HFF-Myc (cell line): ENCODE measurements around the gene FAM171A2.

Source experiments
- DNase-seq: peaks from one replicate; pipeline ENCODE4 v3.0.0-alpha.2; 2011; ENCODE audit warnings: low read depth; ENCODE audit errors: extremely low read depth
- H3K4me3 ChIP-seq: replicated peaks from 2 replicates; pipeline ENCODE4 v1.5.1; 2011; ENCODE audit warnings: low read depth, mild to moderate bottlenecking, control low read depth, low read length
- TF ChIP-seq, protein P1 (sequence below): IDR thresholded peaks from 2 replicates; pipeline ENCODE4 v1.5.1; 2012; ENCODE audit warnings: mild to moderate bottlenecking, low read depth, low read length, control low read depth; ENCODE audit errors: missing control alignments

The FAM171A2 gene

DNA sequence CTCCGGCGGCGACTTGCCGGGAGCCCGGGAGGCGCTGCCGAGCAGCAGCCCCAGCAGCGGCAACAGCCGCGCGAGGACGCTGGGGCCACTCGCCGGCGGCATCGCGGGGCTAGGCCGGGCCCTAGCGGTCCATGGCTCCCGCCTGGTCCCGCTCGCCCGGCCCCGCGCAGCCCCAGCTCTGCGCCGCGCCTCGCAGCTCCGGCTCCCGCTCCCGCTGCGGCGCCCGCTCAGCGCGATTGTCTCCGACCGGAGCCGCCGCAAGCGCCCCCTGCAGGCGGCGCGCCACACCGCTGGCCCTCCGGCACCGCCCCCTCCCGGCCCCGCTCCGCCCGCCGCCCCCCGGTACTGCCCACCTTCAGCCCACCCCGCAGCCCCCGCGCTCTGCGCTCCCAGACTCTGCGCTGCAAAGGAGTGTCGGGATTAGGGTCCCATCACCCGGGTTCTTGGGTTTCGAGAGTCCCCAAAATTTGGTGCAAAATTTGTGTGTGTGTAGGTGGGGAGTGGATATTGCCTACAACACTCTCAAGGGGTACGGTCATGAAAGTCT lies at the start of gene FAM171A2:
Gene FAM171A2 (minus strand): TSS at position 241 of the 547 bp plus-strand sequence. CDS start 139 bp downstream, at position 102.
- peak within 1 kb of the TSS; percentile 61 for H3K4me3 ChIP-seq
- TF ChIP-seq, protein P1, sequence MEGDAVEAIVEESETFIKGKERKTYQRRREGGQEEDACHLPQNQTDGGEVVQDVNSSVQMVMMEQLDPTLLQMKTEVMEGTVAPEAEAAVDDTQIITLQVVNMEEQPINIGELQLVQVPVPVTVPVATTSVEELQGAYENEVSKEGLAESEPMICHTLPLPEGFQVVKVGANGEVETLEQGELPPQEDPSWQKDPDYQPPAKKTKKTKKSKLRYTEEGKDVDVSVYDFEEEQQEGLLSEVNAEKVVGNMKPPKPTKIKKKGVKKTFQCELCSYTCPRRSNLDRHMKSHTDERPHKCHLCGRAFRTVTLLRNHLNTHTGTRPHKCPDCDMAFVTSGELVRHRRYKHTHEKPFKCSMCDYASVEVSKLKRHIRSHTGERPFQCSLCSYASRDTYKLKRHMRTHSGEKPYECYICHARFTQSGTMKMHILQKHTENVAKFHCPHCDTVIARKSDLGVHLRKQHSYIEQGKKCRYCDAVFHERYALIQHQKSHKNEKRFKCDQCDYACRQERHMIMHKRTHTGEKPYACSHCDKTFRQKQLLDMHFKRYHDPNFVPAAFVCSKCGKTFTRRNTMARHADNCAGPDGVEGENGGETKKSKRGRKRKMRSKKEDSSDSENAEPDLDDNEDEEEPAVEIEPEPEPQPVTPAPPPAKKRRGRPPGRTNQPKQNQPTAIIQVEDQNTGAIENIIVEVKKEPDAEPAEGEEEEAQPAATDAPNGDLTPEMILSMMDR: no peak
- DNase-seq: no peak

DNA sequence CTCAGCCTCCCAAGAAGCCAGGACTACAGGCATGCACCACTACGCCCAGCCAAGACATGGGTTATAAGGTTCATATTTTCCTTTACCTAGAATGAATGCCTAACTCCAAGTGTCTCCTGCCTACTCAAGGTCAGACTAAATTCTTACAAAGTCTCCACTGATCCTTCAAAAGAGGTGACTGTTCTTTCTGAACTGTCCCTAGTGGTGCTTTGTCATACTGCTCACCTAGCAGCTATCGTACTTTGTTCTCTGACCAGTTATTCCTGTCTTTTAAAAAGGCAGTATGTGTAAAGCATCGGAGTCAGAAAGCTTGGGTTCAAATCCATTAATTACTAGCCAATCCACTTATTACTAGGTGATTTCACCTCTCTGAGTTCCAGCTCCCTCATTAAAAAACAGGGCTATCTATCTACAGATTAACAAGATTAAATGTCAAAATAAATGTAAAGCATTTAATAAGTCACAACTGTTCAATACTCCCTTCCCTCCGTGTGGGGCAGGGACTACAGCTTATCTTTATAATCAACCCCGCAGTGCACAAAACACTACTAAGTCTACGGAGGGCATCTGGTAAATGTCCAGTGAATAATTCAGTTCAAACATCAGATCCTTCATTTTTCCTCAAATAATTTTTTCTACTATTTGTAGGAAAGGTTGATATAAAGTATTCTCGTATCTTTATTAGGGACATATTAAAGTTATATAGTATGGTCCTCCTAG lies 45.8 kb upstream of the FAM171A2 start:
- TF ChIP-seq, protein P1: no peak

DNA sequence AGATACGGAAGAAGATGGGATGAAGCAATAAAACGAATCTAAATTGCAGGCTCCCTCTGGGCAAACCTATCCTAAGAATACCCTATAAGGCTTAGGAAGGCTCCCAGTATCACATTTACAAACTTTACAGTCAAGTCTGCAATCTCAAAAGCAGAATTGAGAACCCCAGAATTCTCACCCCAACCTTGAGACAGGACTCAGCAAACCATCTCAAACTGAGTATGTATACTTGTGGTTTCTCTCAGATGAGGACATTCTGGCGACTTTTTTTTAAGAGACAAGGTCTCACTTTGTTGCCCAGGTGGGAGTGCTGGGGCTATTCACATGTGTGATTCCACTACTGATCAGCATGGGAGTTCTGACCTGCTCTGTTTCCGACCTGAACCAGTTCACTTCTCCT lies 45.1 kb upstream of the FAM171A2 start:
- no peak for DNase-seq
- H3K4me3 ChIP-seq: no peak overlapping the region
- TF ChIP-seq, protein P1: no peak

More for the DNA sequence above, 45.8 kb upstream of the FAM171A2 start:
- no peak for DNase-seq
- H3K4me3 ChIP-seq: no peak overlapping the region

DNA sequence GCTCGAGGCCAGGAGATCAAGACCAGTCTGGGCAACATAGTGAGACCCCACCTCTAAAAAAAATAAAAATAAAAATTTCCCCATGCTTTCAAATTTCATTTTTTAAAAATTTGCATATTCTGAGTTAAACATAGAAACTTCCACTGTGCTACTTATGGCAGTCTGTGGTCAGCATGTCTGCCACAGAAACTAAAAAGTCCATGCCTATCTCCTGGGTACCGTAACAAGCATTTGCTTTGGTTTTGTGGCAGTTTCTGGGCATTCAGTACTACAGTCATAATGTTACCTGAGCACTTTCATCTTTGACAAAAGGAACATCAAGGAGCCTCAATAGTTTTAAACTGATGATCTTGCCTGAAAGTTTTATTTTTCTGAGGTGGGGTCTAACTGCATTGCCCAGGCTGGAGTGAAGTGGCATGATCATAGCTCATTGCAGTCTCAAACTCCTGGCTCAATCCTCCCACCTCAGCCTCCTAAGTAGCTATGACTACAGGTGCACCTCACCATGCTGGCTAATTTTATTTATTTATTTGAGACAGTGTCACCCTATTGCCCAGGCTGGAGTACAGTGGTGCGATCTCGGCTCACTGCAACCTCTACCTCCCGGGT lies 39.0 kb upstream of the FAM171A2 start:
- DNase-seq: no peak
- no peak overlapping the region for H3K4me3 ChIP-seq
- TF ChIP-seq, protein P1: no peak

DNA sequence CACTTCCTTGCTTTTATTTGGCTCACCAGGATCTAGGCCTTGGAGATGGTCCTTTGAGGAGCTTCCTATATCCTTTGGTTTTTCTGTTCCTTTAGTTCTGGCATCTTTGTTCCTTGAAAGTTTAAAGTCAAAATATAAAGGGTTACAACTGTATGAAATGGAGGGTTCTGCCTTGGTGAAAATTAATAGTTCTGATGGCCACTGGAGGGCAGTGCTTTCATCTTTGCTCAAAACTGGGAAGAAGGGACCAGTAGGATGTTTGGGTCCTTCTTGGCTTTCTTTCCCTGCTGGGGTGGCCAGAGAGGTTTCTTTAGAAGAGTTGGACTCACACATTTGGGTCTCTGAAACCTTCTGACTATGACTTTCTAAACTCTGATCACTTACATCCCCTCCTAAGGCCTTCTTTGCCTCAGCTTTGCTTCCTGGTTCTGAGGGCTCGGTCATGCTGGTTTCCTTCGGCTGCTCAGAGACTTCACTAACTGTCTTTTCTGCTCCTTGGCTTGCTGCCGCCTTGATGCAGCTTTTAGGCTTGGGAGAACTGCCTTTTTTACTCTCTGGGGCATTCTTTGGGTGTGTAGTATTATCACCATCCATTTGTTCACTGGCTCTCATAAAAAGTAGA lies 36.7 kb upstream of the FAM171A2 start:
- no peak for DNase-seq
- no peak overlapping the region for H3K4me3 ChIP-seq
- TF ChIP-seq, protein P1: peak; percentile 43

DNA sequence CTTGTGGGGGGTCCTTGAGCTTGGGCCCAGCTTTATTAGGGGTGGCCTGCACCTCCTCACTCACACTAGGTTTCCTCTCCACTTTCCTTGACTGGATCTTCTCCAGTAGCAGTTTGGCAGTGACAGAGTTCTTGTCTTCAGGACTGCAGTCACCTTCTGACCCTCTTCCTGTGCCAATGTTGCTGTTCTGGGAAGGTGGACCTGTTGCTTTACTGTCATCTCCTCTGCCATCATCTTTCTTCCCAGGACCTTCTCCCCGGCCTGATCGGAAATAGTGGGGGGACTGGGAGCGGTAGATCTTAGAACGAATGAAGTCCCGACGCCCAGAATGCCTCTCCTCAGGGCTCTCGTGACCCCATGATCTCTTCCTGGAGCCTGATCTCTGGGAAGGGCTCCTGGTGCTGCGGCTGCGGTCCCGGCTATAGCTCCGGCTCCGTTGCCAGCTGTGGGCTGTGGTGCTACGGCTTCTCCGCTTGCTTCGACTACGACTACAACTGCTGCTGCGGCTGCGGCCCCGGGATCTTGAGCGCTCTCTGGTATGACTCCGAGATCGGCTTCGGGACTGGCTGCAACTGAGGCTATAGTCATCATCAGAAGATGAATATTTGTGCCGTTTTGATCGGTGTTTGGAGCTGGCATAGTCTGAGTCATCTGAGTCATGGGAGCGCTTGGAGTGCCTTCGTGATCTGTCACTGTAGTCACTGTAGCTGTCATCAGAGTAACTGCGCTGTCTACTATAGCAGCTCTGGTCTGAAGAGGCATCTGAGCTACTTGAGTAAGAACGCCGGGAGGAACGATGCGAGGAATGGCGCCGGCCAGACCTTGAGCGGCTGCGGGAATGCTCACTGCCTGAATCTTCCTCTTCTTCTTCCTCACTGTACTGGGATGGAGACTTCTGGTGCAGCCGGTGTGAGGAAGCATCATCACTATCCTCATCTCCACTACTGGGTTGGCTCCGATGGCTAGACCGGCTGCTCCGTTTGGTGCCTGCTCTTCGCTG lies 35.3 kb upstream of the FAM171A2 start:
- no peak for DNase-seq
- no peak overlapping the region for H3K4me3 ChIP-seq
- TF ChIP-seq, protein P1: no peak
